Measurements from ENCODE around the gene DSC1. TPM values are rescaled to one million over a fixed set of nuclear protein-coding genes. Genes with fewer than 3 reads are reported as not detected.

DSC1 gene
- total RNA-seq, 3 donors from 2014 or later = 0.29 TPM; not detected in 2

GRCh38 chr18:31171144-31171839 is 8.6 kb upstream of the DSC1 start:
- intact Hi-C loops (cut with DNase I; ENCODE audit: low total_unique reads) = no loop called here
- H3K4me3 ChIP-seq = no peak overlapping the region
- H3K36me3 ChIP-seq = no peaks in the 10 kb centered on the region
- no peaks in the 10 kb centered on the region for H3K4me1 ChIP-seq
- H3K27me3 ChIP-seq = no peaks in the 10 kb centered on the region
- no peaks in the 10 kb centered on the region for H3K9me3 ChIP-seq
- TF ChIP-seq POLR2A (IDR thresholded peaks at IDR 0.05) (no peak), POLR2AphosphoS5 (IDR thresholded peaks at IDR 0.05) (no peak), CTCF (IDR thresholded peaks at IDR 0.05) (no peak)
- no peak overlapping the region for H3K27ac ChIP-seq
- no peak for DNase-seq (ENCODE audit: low spot score in 2 of 2)

- Histone ChIP-seq H3K27ac (no peak overlapping the region), H3K9me3 (no peaks in the 10 kb centered on the region), H3K36me3 (no peaks in the 10 kb centered on the region), H3K27me3 (no peaks in the 10 kb centered on the region), H3K4me1 (no peaks in the 10 kb centered on the region), H3K4me3 (no peak overlapping the region)
- intact Hi-C loops (cut with DNase I; ENCODE audit: low total_unique reads) = no loop called here
- no peak for DNase-seq (ENCODE audit: low spot score in 2 of 2)
- TF ChIP-seq POLR2A (IDR thresholded peaks at IDR 0.05) (no peak), POLR2AphosphoS5 (IDR thresholded peaks at IDR 0.05) (no peak), CTCF (IDR thresholded peaks at IDR 0.05) (no peak)
Observed at GRCh38 chr18:31170335-31170734, 7.7 kb upstream of the DSC1 start.

GRCh38 chr18:31162419-31162793 is 250 bp downstream of the DSC1 start:
- intact Hi-C loops (cut with DNase I; ENCODE audit: low total_unique reads) = no loop called here
- peak overlapping the region; percentile 4 to 56 for H3K27ac ChIP-seq
- H3K36me3 ChIP-seq = no peaks in the 10 kb centered on the region
- H3K9me3 ChIP-seq = no peaks in the 10 kb centered on the region
- H3K4me3 ChIP-seq = no peak overlapping the region
- peak in 1 of 2 donors; percentile 35 for DNase-seq (ENCODE audit: low spot score in 2 of 2)
- TF ChIP-seq CTCF (IDR thresholded peaks at IDR 0.05) (no peak), POLR2AphosphoS5 (IDR thresholded peaks at IDR 0.05) (no peak)
- no peaks in the 10 kb centered on the region for H3K4me1 ChIP-seq
- no peaks in the 10 kb centered on the region for H3K27me3 ChIP-seq

GRCh38 chr18:31161757-31162418 is 768 bp downstream of the DSC1 start:
- TF ChIP-seq POLR2AphosphoS5 (IDR thresholded peaks at IDR 0.05) (no peak), CTCF (IDR thresholded peaks at IDR 0.05) (no peak), POLR2A (IDR thresholded peaks at IDR 0.05) (no peak)
- intact Hi-C loops (cut with DNase I; ENCODE audit: low total_unique reads) = no loop called here
- no peaks in the 10 kb centered on the region for H3K4me1 ChIP-seq
- H3K36me3 ChIP-seq = no peaks in the 10 kb centered on the region
- no peaks in the 10 kb centered on the region for H3K27me3 ChIP-seq
- DNase-seq (ENCODE audit: low spot score in 2 of 2) = no peak
- H3K9me3 ChIP-seq = no peaks in the 10 kb centered on the region
- no peak overlapping the region for H3K4me3 ChIP-seq
- H3K27ac ChIP-seq = peak overlapping the region; percentile 4 to 56
